Stimulated activated naive CD8-positive, alpha-beta T cell treated with anti-CD3 and anti-CD28 coated beads, Interleukin-15, amount 100 ng/mL, for 72 hours (primary cell): ENCODE data around the gene ARHGAP44.
"Not testable (repeated sequence)": the region's sequence is repeated elsewhere in the genome, so short reads cannot be mapped to it uniquely, and the experiment has no call there.

ENCODE experiments used
- ATAC-seq: fragments of 150-1000 bp; cut with Tn5 transposase; 2 replicates; pipeline ENCODE4 v1.10.0; 2021; ENCODE audit warnings: mild to moderate bottlenecking, moderate library complexity
- DNase-seq, 2 donors: peaks; one replicate each; pipeline ENCODE4 v3.0.0; 2021 to 2022
- H3K27ac Mint-ChIP-seq, 2 donors: one replicate each; pipeline ENCODE4 v1.8.0; 2022; ENCODE audit warnings: mild to moderate bottlenecking in 2 of 2, mixed read lengths in 2 of 2, moderate library complexity in 2 of 2
- H3K27me3 Mint-ChIP-seq: one replicate; pipeline ENCODE4 v1.8.0; 2022; ENCODE audit warnings: mixed read lengths
- H3K4me1 Mint-ChIP-seq: one replicate; pipeline ENCODE4 v1.8.0; 2022; ENCODE audit warnings: mild to moderate bottlenecking, mixed read lengths
- H3K4me3 Mint-ChIP-seq, 2 donors: one replicate each; pipeline ENCODE4 v1.8.0; 2022; ENCODE audit warnings: mild to moderate bottlenecking in 2 of 2, mixed read lengths in 2 of 2, moderate library complexity in 1 of 2
- H3K9me3 Mint-ChIP-seq, 2 donors: one replicate each; pipeline ENCODE4 v1.8.0; 2022; ENCODE audit warnings: mixed read lengths in 2 of 2

ARHGAP44 gene

DNA sequence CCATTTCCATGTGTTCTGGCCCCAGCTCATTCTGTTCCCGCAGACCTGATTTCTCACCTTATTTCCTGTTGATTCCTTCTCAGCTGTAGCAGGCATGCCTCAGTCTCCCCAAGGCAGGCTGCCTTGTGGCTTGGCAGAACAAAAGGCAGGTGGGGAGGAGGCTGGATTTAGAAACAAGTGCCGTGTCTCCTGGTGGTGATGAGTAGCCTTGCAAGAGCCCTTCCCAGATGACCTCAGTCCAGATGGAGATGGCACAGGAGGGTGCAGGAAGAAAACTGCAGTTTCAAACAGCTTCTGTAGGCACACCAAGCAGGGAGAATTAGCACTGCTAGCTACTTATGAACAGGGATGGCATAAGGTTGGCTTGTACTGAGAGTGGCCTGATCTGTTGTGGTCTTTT, 64.6 kb downstream of the ARHGAP44 start:
- Mint-ChIP-seq H3K9me3 (peaks cover 0 to 4% of the 10 kb centered on the region in 2 donors), H3K27me3 (no peaks in the 10 kb centered on the region), H3K27ac (no peak overlapping the region), H3K4me3 (no peak overlapping the region), H3K4me1 (no peaks in the 10 kb centered on the region)
- ATAC-seq (no peak), DNase-seq (no peak)

DNA sequence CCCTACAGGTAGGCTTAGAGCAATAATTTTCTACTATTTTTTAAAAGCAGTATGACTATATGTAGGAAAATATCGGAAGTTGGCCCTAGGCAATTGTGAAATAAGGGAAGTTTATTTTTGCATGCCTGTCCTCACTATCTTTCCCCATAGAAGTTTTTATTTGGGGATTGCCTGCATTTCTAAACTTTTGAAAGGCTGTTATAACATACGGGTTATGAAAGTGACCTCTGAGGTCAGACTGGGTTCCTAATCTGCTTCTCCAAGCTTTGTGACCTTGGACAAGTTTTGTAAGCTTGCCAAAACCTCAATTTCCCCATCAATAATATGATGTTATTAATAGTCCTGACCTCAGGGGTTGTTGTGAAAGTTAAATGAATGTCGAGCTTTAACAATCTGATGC, 67.1 kb downstream of the ARHGAP44 start:
- ATAC-seq (no peak), DNase-seq (no peak)
- H3K27ac Mint-ChIP-seq: no peak overlapping the region
- peaks cover 4 to 7% of the 10 kb centered on the region in 2 donors for H3K9me3 Mint-ChIP-seq
- H3K27me3 Mint-ChIP-seq: no peaks in the 10 kb centered on the region
- H3K4me3 Mint-ChIP-seq: no peak overlapping the region
- no peaks in the 10 kb centered on the region for H3K4me1 Mint-ChIP-seq

DNA sequence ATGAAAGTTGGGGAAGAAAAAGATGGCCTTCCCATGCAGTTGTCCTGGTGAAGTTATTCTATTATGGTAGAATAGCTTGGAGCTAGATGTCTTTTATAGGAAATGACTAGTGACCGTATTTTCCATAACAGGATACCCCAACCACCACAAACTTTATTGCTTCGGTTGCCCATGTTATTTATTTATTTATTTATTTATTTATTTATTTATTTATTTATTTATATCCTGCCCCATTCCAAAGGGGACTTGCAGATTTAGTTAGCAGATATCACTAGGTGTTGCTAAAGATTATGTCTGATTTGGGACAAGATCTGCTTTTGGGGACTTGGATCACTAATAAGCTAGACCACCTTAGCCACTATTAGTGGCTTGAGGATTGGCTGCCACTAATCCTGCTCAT, 68.3 kb downstream of the ARHGAP44 start:
- DNase-seq: no peak
- no peaks in the 10 kb centered on the region for H3K4me1 Mint-ChIP-seq
- H3K27ac Mint-ChIP-seq: no peak overlapping the region
- no peak for ATAC-seq
- no peaks in the 10 kb centered on the region for H3K27me3 Mint-ChIP-seq
- peaks cover 4 to 7% of the 10 kb centered on the region in 2 donors for H3K9me3 Mint-ChIP-seq
- no peak overlapping the region for H3K4me3 Mint-ChIP-seq

DNA sequence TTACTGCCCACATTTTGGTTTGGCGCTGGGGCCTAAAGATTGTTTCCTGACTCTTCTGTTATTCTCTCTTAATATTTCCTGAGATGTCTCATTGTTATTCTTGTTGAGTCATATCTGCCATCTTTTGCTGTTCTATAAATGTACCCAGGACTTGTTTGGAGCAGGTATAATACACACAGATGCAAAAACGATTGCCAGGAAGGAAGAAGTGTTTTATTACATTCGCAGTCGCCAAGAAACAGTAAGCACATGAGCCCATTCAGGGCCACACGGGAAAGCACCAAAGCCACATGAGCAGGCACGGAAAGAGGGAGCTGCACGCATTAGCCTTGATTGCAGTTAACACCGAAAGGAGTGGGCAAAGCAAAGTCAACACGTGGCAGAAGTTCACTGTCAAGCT, 70.2 kb downstream of the ARHGAP44 start:
- no peak for DNase-seq
- Mint-ChIP-seq H3K9me3 (peaks cover 4 to 12% of the 10 kb centered on the region in 2 donors), H3K4me1 (no peaks in the 10 kb centered on the region), H3K4me3 (no peak overlapping the region), H3K27me3 (no peaks in the 10 kb centered on the region), H3K27ac (no peak overlapping the region)
- no peak for ATAC-seq

DNA sequence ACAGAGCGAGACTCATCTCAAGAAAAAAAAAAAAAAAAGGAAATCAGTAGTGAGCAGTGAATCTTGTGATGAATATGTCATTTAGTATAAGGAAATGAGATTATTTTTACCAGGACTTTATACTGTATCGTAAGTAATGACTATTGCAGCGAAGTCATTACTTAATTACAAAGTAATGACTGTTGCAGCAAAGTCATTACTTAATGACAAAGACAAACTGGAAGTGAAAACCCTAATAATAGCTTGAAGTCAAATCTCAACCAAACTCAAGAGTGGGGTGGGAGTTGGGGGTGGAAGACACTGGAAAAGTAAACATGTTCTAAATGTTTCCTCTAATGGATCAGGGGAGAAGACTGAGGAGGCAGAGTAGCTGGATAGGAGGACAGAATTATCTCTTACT, 76.5 kb downstream of the ARHGAP44 start:
- Mint-ChIP-seq H3K4me3 (no peak overlapping the region), H3K27me3 (no peaks in the 10 kb centered on the region), H3K9me3 (peaks cover 1 to 10% of the 10 kb centered on the region in 2 donors), H3K4me1 (no peaks in the 10 kb centered on the region), H3K27ac (no peak overlapping the region)
- ATAC-seq (no peak), DNase-seq (no peak)

DNA sequence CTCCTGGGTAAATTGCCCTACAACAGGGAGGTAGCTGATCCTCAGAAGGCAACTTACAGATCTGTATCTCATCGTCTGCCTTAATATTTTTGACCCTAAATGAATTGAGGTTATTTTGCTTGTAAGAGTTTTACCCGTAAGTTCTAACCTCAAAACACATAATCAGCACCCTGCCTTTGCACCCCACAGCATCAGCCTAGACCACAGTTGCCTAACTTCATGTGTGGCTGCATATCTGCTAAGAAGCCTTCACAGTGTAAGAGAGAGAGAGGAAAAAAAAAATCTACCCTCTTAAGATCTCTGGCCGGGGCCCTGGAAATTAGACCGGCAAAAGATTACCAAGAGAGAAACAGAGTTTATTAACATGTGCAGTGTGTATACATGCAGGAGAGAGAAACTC, 76.9 kb downstream of the ARHGAP44 start:
- Mint-ChIP-seq H3K9me3 (peaks cover 6 to 10% of the 10 kb centered on the region in 2 donors), H3K27ac (no peak overlapping the region), H3K27me3 (no peaks in the 10 kb centered on the region), H3K4me3 (no peak overlapping the region), H3K4me1 (no peaks in the 10 kb centered on the region)
- ATAC-seq (no peak), DNase-seq (no peak)

DNA sequence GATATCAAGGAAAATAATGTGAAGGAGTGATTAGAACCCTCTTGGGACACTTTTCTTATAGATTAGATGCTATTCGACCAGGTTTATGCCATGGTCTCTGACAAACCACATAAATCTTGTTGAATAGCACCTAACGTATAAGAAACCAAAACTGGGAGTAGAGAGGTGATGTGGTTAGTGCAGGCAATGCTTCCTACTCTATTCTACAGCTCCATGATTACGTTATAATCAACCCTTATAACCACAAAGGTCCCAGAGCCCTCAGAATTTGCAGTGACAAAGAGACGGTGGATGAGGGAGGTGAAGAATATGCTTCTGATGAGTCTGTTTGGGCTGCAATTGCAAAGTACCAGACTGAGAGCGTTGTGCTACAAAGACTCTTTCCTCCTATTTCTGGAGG, 78.4 kb downstream of the ARHGAP44 start:
- Mint-ChIP-seq H3K27me3 (no peaks in the 10 kb centered on the region), H3K9me3 (peaks cover 7 to 12% of the 10 kb centered on the region in 2 donors), H3K27ac (no peak overlapping the region), H3K4me3 (no peak overlapping the region), H3K4me1 (no peaks in the 10 kb centered on the region)
- DNase-seq (no peak), ATAC-seq (no peak)

DNA sequence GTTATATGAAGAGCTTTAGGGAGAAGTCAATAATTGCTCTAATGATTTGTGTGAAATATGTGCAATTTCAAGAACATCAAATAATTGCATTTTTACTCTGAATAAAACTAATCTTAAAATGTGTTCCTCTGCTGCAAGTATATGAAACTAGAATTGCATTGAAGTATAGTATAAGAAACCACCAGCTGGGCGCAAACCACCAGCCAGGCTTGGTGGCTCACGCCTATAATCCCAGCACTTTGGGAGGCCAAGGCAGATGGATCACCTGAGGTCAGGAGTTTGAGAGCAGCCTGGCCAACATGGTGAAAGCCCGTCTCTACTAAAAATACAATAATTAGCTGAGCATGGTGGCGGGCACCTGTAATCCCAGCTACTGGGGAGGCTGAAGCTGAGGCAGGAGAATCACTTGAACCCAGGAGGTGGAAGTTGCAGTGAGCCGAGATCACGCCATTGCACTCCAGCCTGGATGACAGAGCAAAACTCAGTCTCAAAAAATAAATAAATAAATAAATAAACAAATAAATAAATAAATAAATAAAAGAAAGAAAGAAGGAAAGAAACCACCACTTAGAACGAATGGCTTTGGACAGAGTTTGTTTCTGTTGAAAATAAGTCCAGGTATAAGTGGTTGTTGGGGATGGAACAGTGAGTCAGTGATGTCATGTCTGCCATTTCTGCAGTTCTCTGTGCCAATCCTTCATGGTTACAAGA, 84.3 kb downstream of the ARHGAP44 start:
- not testable (repeated sequence) for ATAC-seq, DNase-seq, H3K27ac Mint-ChIP-seq, H3K4me3 Mint-ChIP-seq, H3K4me1 Mint-ChIP-seq, H3K27me3 Mint-ChIP-seq
- H3K9me3 Mint-ChIP-seq: peaks cover 14 to 26% of the 10 kb centered on the region in 2 donors

DNA sequence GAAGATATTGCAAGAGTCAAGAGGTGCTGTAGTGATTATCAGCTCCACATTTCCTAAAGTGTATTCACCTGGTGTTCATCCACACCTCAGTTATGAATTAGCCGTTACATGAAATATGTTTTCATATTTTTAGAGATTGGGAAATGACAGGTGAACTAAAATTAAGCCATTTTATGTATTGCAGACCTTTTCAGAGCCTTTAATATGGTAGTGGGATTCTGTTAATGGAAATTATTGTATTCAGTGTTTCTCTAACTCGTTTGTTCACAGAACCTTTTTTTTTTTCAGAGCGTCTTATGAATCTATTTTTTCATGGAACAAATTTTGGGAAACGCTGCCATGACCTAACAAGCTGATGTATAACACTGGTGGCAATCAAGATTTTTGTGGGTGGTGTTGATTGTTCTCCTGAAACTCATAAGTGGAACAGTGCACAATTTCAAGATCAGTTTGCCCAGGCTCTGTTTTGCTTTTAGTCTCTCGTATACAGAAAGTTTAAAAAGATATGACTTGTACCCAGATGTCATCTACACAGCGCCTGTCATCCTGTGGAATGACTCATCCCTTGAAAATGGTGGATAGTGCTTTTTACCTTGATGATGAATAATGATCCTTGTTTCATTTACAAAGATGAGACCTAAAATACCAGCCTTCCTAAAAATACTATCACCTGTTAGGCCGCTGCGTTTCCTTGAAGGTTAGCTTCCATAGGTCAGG, 88.8 kb downstream of the ARHGAP44 start:
- H3K27ac Mint-ChIP-seq: no peak overlapping the region
- DNase-seq (no peak), ATAC-seq (no peak)

DNA sequence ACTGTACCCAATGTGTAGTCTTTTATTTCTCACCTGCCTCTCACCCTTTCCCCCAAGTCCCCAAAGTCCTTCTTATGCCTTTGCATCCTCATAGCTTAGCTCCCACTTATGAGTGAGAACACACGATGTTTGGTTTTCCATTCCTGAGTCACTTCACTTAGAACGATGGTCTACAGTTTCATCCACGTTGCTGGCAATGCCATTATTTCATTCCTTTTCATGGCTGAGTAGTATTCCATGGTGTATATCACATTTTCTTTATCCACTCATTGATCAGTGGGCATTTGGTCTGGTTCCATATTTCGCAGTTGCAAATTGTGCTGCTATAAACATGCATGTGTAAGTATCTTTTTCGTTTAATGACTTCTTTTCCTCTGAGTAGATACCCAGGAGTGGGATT, 89.8 kb downstream of the ARHGAP44 start:
- not testable (repeated sequence) for H3K27ac Mint-ChIP-seq, DNase-seq, ATAC-seq, H3K4me1 Mint-ChIP-seq, H3K27me3 Mint-ChIP-seq, H3K4me3 Mint-ChIP-seq
- peaks cover 0 to 15% of the 10 kb centered on the region in 2 donors for H3K9me3 Mint-ChIP-seq

More for the DNA sequence above, 88.8 kb downstream of the ARHGAP44 start:
- Mint-ChIP-seq H3K9me3 (peaks cover 3 to 20% of the 10 kb centered on the region in 2 donors), H3K4me3 (no peak overlapping the region), H3K27me3 (no peaks in the 10 kb centered on the region), H3K4me1 (no peaks in the 10 kb centered on the region)

DNA sequence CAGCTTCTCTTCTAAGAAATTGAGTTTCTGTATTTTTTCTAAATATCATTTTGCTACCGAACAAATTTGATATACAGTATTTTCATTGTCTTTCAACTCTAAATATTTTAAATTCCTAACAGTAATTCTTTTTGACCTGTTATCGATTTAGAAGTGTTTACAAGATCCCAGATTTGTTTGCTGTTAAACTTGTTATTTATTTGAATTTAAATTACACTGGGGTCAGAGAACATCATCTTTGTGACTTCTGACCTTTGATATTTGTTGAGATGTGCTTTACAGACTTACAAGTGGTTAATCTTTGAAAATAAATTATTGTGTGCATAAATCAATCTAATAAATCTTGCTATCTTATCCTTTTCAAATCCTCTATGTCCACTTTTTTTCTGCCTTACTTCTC, 94.2 kb downstream of the ARHGAP44 start:
- H3K27ac Mint-ChIP-seq: no peak overlapping the region
- ATAC-seq: no peak

DNA sequence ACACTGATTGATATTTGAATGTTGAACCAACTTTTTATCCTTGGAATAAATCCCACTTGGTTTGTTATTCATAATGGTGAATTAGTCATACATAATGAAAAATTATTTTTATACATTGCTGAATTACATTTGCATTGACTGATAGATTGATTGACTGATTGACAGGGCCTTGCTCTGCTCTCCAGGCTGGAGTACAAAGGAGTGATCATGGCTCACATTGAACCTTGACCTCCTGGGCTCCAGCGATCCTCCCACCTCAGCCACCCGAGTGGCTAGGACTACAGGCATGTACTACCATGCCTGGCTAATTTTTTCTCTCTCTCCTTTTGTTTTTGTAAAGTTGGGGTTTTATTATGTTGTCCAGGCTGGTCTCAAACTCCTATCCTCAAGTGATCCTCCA, 97.8 kb downstream of the ARHGAP44 start:
- no peak for ATAC-seq
- Mint-ChIP-seq H3K4me1 (no peaks in the 10 kb centered on the region), H3K27ac (no peak overlapping the region), H3K4me3 (no peak overlapping the region), H3K27me3 (peaks cover 13% of the 10 kb centered on the region), H3K9me3 (peaks cover 8% of the 10 kb centered on the region in 2 donors)
- no peak for DNase-seq

More for the DNA sequence above, 94.2 kb downstream of the ARHGAP44 start:
- Mint-ChIP-seq H3K4me3 (no peak overlapping the region), H3K4me1 (no peaks in the 10 kb centered on the region), H3K27me3 (peaks cover 3% of the 10 kb centered on the region), H3K9me3 (no peaks in the 10 kb centered on the region)
- no peak for DNase-seq

DNA sequence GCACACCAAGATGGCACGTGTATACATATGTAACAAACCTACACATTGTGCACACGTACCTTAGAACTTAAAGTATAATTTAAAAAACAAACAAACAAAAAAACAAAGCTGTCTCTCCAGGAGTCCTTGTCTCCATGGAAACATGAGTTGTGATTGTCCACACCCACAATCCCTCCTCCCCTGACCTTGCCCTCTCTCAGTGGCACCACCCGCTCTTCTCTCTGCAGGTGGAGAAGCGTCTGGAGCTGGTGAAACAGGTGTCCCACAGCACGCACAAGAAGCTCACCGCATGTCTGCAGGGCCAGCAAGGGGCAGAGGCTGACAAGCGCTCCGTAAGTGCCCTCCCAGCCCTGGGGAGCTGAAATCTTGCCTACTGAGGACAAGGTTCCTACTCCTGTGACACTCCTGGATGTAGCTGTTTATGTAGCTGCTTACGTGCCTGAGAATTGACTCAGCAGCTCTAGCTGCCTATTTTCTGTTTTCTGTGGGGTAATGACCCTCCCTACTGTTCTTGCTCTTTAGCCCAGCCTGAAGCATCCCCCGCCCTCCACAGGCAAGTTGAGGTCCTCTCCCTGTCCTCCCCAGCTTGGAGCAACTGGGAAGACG, 107.0 kb downstream of the ARHGAP44 start:
- H3K4me3 Mint-ChIP-seq: no peak overlapping the region
- no peak for ATAC-seq
- H3K27me3 Mint-ChIP-seq: no peaks in the 10 kb centered on the region

DNA sequence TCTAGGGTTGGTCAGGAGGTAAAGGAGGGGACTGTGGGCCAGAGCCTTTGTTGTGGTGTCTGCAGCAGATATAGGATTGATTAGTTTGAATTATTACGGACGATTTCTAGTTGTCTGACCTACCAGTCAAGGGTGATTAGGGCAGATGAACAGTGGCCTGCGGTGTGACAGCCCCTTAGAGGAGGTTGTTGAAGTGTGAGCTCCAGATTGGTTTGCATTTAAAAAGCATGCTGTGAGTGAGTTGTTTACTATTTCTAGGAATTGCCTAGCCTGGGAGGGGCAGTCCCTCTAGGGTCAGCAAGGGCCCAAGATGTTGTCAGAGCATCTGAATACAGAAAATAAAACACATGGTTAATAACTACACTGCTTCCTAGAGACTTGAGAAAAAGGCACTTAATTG, 108.8 kb downstream of the ARHGAP44 start:
- Mint-ChIP-seq H3K27ac (no peak overlapping the region), H3K4me1 (no peaks in the 10 kb centered on the region), H3K4me3 (no peak overlapping the region), H3K9me3 (peaks cover 13 to 27% of the 10 kb centered on the region in 2 donors), H3K27me3 (no peaks in the 10 kb centered on the region)
- DNase-seq: no peak
- ATAC-seq: no peak

More for the DNA sequence above, 107.0 kb downstream of the ARHGAP44 start:
- H3K9me3 Mint-ChIP-seq: peaks cover 21 to 35% of the 10 kb centered on the region in 2 donors
- no peak overlapping the region for H3K27ac Mint-ChIP-seq
- H3K4me1 Mint-ChIP-seq: no peaks in the 10 kb centered on the region
- no peak for DNase-seq

DNA sequence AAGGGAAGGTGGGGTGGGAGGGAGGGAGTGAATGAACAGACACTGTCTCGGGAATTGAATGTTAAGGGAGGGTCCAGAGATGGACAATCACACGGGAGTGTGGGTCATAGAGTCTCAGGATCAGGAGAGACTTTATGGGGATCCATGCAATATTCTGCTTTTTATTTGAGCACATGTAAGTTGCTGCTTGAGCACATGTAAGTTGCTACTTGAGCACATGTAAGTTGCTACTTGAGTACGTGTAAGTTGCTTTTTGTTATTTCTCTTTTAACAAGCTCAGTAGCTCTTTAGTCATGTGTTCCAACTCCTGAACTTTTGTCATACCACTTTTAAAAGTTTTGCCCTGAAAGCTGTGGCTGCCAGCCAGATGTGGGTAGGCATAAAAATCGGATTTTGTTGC, 110.3 kb downstream of the ARHGAP44 start:
- ATAC-seq (no peak), DNase-seq (no peak)
- peaks cover 12 to 14% of the 10 kb centered on the region in 2 donors for H3K9me3 Mint-ChIP-seq
- H3K4me1 Mint-ChIP-seq: no peaks in the 10 kb centered on the region
- no peak overlapping the region for H3K4me3 Mint-ChIP-seq
- no peaks in the 10 kb centered on the region for H3K27me3 Mint-ChIP-seq
- no peak overlapping the region for H3K27ac Mint-ChIP-seq

DNA sequence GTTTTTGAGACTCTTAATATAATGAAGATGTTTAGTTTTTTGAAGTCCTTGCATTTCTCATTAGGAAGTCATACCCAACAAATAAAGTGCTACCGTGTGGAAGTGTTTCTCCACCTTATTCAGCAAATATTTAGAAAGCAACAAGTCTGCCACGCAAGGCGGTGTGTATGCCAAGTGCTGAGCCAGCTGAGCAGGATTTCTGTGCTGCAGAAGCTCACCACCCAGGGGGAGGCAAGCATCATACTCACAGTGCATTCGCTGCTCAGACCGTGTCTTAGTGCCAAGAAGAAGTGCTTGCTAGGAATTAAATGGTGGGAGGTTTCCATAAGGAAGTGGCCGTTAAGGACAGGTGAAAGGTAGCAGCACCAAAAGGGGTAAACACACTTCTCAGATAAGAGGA, 111.2 kb downstream of the ARHGAP44 start:
- DNase-seq (no peak), ATAC-seq (no peak)
- H3K27ac Mint-ChIP-seq: no peak overlapping the region
- H3K9me3 Mint-ChIP-seq: peaks cover 14% of the 10 kb centered on the region in 2 donors
- no peaks in the 10 kb centered on the region for H3K4me1 Mint-ChIP-seq
- no peak overlapping the region for H3K4me3 Mint-ChIP-seq
- no peaks in the 10 kb centered on the region for H3K27me3 Mint-ChIP-seq
